M059J (cell line): ENCODE results near the gene ANO1. TPM values are rescaled to one million over a fixed set of nuclear protein-coding genes. Genes with fewer than 3 reads are reported as not detected.

Experiments
- DNase-seq: peaks from one replicate; pipeline ENCODE4 v3.0.0-alpha.2; 2012; ENCODE audit warnings: low read depth
- total RNA-seq: library from RNA; depleted of rRNA; stranded (reverse); fragments of >200 nt; shearing (Covaris generic); gene quantifications from 2 replicates; pipeline ENCODE4 v1.2.3, GENCODE V29; 2014

The ANO1 gene
- total RNA-seq, 1 experiment from 2014 or later = not detected

DNA sequence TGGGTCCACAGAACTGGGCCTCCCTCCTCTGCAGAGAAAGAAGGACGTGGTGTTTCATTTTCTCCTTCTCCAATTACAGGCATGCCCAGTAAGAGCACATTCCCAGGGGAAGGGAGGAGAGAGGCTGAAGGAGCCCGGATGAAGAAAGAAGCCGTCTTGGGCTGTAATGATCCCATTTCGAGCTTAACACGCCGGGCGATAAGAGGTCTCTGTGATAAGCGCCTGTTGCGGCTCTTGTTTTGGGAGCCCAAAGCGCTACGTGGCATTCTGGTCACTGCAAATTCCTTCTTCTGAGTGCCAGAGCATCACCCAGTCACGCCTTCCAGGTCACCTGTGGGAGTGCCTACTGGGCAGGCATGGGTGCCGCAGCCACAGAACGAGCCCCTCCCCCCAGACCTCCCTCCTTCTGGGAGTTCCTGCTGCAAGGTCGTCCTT lies 57.5 kb downstream of the ANO1 start:
- no peak for DNase-seq

GRCh38 chr11:70137383-70137782 lies 59.3 kb downstream of the ANO1 start:
- no peak for DNase-seq

DNA sequence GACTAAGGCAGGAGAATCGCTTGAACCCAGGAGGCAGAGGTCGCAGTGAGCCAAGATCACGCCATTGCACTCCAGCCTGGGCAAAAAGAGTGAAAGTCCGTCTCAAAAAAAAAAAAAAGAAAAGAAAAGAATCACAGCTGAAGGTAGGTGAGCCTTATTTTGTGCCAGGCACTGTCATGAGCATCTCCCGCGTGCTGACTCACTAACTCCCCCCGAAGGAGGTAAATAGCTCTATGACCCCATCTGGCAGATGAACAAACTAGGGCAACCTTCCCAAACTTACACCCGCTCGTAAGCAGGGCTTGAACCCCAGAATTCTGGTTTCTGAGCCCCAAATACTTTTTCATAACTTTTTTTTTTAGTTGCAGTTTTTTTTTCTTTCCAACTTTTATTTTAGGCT lies 60.3 kb downstream of the ANO1 start:
- no peak for DNase-seq

DNA sequence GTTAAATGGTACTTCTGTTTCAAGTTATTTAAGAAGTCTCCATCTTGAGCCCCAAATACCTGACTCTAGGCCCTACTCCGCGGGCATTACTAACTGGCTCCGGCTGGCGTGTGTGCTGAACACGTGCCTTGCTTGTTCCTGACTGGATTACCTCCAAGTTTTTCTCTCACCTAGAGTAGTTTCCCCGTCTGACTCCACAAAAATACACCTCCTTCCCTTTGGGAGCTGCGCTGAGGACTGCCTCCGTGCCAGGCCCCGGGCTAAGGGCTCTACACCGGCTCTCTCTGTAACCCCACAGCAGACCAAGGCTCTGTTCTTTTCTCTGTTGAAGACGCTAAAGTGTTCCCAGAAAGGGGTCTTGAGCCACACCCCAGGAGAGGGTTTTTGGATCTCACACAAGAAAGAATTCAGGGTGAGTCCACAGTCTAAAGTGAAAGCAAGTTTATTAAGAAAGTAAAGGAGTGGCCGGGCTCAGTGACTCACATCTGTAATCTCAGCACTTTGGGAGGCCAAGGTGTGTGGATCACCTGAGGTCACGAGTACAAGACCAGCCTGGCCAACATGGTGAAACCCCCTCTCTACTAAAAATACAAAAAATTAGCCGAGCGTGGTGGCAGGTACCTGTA lies 61.8 kb downstream of the ANO1 start:
- DNase-seq = no peak

DNA sequence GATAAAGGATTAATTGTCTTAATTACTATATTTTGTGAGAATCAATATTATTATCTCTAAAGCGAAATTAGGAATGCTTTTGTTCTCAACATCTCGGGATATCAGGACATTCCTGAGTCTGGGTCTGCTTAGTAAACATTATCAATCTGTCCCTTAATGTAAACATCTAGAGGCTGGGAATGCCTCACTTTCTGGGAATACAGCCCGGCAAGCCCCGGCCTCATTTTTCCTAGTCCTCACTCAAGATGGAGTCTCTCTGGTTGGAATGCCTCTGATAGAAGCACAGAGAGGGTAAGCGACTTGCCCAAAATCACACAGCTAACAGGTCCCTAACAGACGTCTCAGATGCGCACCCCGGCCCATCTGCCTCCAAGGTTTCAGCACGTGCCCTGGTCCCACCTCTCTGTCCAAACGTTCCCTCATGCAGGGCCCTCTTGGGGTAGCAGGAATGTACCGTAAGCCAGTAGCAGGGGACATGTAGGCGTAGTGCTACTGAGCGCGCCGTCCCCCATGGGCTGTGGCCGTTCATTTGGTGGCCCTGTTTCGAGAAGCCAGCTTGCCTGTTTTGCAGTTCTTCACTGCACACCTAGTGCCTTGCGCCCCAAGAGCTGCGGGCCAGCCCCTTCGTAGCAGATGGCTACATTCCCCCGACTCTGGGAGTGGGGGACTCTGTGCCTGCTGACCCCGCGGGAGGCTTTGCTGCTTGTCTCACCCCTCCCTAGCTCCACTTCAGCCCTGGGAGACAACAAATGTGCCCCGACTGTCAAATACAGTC lies 62.8 kb downstream of the ANO1 start:
- DNase-seq = no peak

DNA sequence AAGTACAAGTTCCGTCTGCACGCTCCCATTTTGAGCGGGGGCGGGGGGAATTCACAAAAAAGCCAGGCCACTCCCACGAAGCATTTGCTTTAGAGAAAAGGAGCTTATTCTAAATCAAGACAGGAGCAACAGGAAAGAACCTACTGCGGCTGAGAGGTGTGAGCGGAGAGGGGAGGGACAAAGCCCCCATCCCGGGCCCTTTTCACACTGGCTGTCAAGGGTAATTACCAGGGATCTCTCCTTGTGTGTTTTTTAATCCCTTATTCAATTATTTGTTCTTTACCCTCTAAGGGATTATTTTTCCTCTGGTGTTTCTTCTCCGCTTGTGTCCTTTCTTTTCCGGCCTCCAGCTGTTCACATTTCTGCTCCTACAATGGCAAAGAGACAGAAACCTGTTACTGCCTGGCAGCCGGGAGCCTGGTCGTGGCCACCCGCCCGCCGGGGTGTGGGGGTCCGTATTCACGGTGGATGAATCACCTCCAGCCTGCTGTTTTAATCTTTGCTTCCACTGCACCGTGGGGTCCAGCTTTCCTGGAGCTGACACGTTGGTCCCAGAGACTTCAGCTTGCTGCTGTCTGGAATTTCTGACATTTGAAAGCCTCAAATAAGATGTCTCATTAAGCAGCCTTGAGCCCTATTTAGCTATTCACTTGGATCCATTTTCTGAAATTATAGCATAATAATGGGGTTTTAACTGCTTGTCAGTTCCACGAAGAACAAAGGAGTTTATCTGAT lies 63.5 kb downstream of the ANO1 start:
- no peak for DNase-seq

- peak; percentile 26 for DNase-seq
Observed at GRCh38 chr11:70142221-70142875, 64.2 kb downstream of the ANO1 start.

- no peak for DNase-seq
Observed at GRCh38 chr11:70144262-70144661, 66.1 kb downstream of the ANO1 start.

GRCh38 chr11:70145071-70145470 lies 67.0 kb downstream of the ANO1 start:
- peak; percentile 41 for DNase-seq

DNA sequence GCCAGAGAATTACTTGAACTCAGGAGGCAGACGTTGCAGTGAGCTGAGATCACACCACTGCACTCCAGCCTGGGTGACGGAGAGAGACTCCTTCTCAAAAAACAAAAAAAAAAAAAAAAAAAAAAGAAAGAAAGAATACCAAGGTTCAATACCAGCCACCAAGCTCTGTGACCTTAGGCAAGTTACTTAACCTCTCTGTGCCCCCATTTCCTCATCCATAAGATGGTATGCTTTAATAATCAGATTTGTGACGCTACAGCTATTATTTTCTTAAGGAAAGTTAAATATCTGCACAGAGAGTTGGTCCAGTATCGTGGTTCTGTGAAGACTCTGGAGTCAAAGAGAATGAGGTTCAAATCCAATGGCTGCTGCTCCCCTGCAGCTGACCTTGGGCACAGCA lies 67.7 kb downstream of the ANO1 start:
- no peak for DNase-seq

- peak; percentile 41 for DNase-seq
Observed at GRCh38 chr11:70146299-70146698, 68.2 kb downstream of the ANO1 start.

DNA sequence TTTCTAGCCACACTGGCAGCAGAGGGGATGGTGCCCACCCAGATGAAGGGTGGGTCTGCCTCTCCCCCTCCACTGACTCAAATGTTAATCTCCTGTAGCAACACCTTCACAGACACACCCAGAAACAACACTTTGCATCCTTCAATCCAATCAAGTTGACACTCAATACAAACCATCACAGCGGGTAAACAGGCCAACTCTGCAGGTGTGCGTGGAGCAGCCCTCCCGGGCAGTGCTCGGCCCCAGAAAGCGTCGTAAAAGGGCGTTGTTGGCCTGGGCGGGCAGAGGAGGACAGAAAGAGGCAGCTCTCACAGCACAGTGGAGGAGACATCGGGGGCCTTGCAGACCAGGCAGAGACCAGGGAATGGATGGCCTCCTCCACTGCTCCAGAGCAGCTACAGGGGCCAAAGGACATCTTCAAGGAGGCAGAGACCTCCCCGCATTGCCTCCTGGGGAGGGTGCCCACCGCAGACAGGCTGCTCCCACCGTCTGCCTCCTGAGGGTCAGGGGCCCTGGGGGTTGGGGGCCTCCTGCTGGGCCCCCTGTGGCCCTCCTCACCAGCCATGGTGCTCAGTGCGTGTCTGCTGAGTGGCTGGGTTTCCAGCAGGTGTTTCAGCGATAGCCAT lies 68.9 kb downstream of the ANO1 start:
- DNase-seq = no peak

- no peak for DNase-seq
Observed at GRCh38 chr11:70147668-70148067, 69.6 kb downstream of the ANO1 start.

DNA sequence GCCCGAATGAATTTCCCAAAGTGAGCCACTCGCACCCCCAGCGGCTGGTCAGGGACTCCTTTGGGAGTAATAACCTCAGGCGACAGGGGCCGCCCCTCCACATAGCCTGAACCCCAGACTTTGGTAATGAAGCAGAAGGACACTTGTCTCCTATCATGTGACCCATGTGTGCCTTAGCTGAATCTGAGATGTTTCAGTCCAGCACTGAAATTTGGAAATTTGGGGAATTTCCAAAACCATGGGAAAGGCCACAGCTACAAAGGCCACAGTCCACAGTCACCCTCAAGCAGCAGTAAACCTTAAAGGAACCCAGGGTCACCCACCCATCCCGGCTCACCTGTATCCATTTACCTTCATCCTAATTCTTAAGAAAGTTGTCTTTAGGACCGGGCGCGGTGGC lies 73.6 kb downstream of the ANO1 start:
- DNase-seq = no peak

- DNase-seq = peak; percentile 26
Observed at GRCh38 chr11:70153133-70153727, 75.1 kb downstream of the ANO1 start.

- DNase-seq = peak; percentile 43
Observed at GRCh38 chr11:70155386-70155785, 77.3 kb downstream of the ANO1 start.

DNA sequence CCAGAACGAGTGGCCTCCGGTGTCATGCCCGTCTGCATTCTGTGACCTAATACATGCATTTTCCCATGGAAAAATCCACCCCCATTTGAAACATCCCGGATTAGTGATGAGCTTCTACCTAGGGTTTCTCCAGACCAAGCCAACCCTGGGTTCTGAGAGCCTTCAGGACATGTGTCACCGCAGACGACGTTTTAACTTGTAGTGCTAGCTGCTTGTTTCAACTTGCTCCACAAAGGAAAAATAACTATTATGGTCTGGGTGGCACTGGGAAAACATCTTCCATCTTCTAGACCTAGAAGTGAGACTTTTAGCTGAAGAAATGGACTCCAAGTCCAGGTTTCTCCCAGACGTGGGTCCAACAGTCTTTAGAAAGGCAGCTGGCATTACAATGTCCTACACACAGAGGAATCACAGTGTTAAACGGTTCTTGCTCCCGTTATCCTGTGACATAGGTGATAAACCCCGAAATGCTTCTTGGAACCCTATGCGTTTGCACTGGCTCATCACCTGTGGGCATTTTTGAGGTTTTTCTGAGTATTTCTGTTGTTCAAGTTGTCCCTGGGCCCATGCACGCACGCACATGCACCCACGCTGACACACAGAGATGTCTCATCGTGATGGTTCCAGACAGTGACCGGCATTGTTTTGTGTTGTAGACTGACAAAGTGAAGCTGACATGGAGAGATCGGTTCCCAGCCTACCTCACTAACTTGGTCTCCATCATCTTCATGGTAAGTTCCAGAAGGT lies 78.3 kb downstream of the ANO1 start:
- DNase-seq = no peak

DNA sequence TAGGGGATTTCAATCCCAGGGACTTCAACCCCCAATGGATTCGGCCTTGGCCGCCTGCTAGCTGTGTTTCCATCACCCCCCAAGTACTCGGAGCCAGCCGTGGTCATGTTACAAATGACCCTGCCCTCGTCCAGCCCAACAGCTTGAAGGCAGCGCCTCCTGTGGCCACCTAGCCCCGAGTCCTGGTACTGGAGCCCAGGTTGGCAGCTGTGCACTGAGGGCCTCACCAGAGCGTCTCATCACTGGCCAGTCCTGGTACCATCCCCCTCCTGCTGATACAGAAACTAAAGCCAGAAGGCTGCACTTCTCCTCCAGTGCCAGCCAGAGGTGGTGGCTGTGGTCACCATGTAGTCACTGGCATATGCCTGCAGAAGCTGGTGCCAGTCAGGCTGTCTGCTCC lies 80.1 kb downstream of the ANO1 start:
- DNase-seq = peak; percentile 72

GRCh38 chr11:70158757-70159389 lies 80.8 kb downstream of the ANO1 start:
- DNase-seq = no peak
